HG03460 (cell line): ENCODE results near the gene ARHGEF25.
"Not testable (repeated sequence)": the region's sequence is repeated elsewhere in the genome, so short reads cannot be mapped to it uniquely, and the experiment has no call there.

Experiments used
- ATAC-seq: cut with Tn5 transposase; IDR thresholded peaks from one replicate; pipeline ENCODE4 v1.9.1; 2021; ENCODE audit not compliant: unreplicated experiment

ARHGEF25 gene

DNA sequence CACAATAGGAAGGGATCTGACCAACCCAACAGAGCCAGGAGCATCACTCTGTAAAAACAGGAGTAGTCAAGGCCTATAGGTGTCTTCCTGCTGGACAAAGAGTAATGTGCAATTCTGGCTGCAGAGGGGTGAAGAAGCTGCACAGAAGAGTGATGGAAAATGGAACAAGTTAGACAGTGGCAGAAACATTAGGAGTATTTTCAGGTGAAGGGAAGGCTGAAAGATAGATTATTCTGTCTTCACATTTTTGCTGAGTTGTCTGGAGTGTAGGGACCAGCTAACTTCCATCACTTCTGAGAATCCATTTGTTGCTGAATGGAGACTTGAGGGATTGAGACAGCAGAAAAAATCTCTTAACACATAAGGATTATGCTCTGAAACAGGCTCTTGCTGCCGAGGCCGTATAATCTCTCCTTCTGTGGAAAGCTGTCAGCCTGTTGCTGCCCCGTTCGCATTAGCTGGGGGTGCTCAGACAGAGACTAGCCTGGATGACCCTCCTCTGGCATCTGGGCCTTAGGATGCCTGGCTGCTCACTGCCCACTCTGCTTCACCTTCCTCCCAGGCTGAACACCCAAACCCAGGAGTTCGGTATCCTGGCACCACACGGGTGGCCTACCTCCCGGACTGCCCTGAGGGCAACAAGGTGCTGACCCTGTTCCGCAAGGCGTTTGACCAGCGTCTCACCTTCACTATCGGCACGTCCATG, 3.1 kb upstream of the ARHGEF25 start:
- no peak for ATAC-seq

DNA sequence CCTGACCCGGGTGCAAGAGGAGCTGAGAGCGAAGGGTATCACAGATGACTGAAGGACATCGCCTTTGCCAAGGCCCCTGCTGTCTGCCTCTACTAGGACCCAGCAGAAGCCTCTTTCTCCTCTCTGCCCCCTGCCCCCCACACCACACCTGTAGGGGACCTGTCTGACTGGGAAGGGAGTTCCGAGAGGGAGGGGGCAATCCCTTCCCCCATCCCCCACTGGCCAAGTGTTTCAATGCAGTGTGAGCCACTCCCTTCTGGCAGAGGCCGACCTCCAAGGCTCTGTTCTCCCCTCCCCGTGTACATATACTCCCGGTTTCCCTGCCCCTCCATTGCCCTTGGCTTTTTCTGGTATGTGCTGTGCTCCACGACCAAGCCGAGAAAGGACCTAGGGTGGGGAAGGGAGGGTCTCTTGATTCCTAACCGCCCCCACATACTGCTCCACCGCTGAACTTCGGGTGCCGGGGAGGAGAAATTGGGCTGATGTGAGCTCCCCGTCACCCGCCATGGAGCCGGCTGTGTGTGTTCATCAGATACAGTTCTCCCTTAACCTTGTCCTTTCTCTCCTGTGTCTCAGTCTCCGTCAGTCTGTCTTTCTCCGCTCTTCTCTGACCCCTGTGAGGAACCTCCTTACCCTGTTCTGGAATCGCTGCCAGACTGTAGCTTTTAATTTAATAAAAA, 2.0 kb upstream of the ARHGEF25 start:
- no peak for ATAC-seq

DNA sequence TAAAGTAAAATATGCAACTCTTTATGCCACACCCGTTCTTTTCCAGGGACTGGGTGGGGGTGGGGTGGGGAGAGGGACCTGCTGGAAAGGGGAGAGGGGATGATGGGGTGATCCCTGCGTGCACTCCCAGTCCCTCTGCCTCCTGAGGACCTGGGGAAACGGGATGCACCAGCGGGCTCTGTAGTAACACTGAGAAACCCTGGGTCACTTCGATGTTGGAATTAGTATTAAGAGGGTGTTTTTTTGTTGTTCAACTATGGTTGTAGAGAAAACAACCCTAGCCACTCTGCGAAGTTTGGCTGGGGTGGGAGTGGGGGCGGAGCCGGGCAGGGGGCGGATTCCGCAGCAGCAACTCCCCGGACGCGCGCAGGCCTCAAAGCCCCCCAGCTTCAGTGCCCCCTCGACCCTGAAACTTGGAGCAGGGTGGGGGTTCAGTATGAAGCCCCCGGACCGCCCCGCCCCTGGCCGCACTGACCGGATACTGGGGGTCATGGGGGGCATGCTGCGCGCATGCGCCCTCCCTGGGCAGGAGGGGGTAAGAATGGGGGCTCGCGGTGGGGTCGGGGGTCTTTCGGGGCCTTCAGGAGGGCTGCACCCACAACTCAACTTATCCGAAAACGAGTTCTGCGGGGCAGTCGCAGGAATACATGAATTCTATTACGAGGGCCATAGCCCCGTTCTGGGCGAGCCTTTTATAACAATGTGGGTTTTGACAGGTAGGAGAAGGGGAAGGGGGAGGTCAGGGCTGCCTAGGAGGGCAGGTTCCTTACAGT, 1.3 kb upstream of the ARHGEF25 start:
- ATAC-seq: no peak

DNA sequence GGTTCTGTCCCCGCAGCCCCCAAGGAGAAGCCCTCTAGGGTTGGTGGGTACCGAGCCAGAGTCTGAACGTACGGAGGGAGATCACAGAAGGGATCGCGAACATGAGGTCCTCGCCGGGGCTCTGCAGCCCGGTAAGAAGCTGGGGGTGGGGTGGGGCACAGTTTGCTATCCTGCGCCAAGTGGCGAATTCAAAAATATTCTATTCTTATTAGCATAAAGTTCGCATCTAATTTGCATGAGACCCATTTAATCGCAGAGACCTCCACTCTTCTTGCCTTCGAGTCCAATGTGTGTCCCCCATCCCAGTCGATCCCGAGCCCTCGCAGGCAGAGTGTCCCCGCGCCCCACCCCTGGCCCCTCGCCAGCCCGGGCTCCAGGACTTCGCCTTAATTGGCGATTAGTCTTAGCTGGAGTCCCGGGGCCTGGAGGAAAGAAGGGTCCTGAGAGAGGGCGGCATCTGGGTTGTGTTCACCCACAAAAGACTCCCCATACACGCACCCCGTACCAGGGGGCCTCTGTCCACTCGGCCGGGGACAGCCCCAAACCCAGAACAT, 604 bp upstream of the ARHGEF25 start:
- ATAC-seq: no peak

DNA sequence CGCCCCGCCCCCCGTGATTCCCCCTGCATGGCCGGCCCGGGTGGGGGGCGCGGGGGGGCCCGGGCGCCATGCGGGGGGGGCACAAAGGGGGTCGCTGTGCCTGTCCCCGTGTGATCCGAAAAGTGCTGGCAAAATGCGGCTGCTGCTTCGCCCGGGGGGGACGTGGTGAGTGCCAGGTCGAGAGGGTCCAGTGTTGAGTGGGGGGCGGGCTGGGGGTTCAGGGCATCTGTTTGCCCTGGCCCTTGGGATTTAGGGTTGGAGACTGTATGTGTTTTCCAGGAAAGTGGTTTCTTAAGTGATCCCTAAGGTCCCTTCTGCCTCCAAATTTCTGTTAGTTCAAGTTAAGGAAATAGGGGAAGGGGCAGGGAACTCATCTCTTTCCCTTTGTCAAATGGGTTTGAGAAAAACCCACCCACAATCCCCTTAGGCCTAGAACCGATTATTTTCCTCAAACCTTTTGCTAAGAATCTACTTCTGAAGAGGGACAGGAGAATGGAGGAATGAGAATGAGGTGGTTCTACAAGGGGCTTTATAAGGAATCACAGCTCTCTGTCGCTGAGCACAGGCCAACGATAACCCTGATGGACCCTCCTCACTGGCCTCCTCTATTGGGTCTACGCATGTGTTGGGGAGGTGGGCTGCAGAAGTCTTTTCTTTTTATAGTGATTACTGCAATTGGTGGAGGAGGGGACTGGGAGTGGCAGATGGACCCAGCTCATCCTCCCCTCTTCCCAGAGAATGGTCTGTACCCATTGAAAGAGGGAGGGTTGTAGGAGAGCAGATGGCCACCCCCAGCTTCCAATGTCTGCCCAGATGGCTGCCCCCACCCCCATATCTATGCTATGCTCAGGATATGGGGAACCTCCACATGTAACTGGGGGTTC, 834 bp downstream of the ARHGEF25 start:
- no peak for ATAC-seq

DNA sequence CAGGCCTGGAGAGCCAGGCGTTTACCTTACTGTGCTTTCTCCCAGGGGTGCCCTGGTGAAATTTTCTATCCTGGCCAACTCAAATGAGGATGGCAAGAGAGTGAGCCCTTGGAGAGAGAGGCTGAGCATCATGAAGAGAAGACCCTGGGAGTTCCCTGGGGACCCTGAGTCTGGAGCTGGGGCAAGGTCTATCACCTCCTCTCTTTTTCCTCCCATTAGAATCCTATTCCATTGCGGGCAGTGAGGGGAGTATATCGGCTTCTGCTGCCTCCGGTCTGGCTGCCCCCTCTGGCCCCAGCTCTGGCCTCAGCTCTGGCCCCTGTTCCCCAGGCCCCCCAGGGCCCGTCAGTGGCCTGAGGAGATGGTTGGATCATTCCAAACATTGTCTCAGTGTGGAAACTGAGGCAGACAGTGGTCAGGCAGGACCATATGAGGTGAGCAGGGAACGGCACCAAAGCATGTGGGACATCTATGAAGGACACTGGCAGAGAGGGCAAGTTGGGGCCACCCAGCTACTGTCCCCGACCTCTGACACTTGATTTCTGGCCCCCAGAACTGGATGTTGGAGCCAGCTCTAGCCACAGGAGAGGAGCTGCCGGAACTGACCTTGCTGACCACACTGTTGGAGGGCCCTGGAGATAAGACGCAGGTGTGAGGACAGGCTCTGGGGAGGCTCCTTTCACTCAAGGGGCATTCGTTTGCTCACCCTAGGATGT, 1.6 kb downstream of the ARHGEF25 start:
- ATAC-seq: no peak

DNA sequence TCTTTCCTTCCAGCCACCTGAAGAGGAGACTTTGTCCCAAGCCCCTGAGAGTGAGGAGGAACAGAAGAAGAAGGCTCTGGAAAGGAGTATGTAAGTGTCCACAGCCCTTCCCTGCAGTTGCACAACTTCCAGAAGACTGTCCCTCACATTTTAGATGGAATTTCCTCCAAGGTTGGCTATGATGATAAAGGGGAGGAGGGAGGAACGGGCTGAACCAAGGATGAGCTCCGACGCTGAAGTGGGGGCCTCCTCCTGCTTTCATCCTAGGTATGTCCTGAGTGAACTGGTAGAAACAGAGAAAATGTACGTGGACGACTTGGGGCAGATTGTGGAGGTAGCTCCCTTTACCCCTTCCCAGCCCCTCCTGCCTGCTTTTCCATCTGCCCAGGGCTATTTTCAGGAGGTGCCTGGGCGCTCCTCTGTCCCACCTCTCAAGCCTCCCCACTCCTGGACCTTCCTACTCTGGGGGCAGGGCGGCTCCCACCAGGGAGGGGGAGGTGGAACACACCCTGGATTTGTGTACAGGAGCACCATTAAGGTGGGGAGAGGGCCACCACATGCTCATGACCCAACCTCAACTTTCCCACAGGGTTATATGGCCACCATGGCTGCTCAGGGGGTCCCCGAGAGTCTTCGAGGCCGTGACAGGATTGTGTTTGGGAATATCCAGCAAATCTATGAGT, 2.3 kb downstream of the ARHGEF25 start:
- ATAC-seq: no peak

DNA sequence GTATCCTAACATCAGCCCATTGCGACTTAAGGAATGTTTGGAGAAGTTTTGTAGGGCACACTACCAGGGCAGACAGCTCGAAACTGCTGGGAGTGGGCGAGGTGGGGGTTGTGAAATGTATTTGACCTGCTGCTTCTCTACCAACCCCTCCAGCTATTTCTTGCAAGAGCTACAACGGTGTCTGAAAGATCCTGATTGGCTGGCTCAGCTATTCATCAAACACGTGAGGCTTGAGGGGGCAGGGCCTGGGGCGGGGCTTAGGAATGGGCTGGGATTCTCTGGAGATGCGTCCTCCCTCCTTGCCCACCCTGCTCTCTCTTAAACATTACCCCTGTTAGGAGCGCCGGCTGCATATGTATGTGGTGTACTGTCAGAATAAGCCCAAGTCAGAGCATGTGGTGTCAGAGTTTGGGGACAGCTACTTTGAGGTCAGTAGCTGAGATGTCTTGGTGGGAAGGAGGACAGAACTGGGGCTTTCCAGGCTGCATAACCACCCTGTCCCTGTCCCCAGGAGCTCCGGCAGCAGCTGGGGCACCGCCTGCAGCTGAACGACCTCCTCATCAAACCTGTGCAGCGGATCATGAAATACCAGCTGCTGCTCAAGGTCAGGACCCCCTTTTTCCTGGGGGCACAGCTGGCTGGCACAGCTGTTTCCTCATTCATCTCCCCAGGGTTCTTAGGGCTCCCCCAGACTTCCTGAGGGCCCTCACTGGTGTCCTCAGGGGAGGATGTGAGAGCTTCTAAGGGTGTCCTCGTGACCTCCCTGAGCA, 3.1 kb downstream of the ARHGEF25 start:
- peak; percentile 49 for ATAC-seq

DNA sequence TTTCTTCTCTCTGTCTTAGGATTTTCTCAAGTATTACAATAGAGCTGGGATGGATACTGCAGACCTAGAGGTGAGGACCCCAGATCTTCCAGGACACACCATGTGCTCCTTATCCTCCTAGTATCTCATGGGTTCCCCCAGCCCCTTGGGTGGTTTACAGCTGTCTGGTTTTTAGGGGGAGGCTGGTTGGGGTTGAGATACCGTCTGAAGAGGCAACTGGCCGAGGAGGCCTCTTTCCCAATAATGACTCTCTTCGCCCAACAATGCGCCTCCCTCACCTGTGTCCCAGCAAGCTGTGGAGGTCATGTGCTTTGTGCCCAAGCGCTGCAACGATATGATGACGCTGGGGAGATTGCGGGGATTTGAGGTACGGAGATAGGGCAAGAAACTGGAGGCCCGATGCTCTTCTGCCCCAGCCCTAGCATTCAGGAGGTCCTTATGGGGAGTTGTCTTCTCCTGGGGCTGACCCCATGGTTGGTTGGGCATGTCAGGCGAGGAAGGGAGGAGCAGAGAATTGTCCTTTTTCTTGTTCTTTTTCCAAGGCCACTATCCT, 3.8 kb downstream of the ARHGEF25 start:
- no peak for ATAC-seq

DNA sequence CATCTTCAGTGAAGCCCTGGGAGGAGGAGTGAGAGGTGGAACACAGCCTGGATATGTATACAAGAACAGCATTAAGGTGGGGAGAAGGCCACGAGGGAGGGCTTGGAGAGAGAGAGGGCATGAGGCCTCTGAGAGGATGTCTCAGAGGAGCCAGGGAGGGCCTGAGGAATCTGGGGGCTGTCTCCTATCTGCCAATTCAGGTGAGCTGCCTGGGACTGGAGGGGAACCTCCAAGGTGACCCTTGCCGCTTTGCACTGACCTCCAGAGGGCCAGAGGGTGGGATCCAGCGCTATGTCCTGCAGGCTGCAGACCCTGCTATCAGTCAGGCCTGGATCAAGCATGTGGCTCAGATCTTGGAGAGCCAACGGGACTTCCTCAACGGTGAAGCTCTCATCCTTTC, 4.4 kb downstream of the ARHGEF25 start:
- ATAC-seq: no peak

DNA sequence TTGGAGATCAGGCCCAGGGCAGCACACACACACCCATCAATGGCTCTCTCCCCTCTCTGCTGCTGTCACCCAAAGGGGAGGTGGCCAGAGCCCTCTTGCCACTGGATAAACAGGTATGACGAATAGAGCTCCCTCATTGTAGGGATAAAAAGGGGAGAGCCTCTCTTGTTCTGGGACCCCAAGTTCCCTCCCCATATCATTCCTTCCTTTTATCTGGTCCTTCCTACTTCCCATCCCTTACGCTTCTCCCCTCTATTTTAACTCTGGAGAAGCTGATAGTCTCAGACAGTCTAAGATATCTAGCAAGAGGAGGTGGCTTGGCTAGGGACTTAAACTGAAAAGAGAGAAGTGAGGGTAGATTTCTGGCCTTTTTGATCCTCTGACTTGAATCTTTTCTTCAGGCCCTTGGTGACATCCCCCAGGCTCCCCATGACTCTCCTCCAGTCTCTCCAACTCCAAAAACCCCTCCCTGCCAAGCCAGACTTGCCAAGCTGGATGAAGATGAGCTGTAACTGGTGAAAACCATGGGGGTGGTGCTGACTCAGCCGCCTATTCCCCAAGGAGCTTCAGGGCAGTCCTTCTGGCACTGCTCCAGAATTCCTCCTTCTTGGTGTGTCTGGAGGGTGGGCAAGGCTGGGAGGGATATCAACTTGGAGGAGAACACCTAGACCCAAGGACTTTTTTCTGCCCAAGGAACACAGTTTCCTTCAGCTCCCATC, 5.3 kb downstream of the ARHGEF25 start:
- no peak for ATAC-seq

DNA sequence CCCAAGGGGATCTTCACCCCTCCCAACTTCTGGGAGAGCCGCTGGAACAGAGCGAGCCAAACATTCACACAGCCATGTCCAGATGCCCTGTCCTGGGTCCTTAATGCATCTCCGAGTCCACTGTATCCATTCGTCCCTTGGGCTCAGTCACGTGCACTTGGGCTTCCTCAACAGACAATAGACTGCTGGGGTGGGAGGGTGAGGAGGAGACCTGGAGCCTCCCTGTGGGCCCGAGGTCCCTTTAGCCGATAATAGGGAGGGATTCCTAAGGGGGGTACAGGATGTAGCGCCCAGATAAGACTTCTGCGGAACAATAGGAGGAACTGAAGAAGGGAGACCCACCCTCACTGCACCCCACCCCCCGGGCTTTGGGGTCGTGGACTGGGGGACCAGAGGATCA, 6.7 kb downstream of the ARHGEF25 start:
- ATAC-seq: no peak

DNA sequence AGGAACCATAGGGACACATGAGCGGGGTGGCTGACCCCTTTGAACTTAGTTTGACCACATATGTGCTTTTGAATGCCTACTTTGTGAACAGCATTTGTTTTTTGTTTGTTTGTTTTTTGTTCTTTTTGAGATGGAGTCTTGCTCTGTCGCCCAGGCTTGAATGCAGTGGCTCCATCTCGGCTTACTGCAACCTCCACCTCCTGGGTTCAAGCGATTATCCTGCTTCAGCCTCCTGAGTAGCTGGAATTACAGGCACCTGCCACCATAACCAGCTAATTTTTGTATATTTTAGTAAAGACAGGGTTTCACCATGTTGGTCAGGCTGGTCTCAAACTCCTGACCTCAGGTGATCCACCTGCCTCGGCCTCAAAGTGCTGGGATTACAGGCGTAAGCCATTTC, 7.2 kb downstream of the ARHGEF25 start:
- not testable (repeated sequence) for ATAC-seq

DNA sequence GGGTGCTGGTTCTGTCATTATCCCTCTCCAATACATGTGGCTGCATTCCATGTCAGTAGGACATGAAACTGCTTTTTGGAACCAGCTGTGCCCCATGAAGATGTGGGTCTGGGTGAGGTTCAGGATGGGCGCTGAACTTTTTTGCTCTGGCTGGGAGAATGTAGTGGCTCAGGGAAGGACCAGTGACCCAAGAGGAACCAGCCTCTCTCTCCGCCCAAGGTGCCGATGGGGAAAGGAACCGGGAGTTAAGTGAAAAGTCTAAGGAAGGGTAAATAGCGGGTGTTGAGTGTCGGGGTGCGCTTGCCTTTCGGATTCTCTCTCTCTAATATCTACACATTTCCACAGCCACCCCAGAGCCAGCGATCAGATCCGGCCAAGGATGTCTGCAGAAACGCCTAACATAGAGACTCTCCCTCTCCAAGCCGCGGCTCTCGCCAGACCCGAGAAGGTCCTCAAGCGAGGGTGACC, 7.8 kb downstream of the ARHGEF25 start:
- ATAC-seq: no peak

DNA sequence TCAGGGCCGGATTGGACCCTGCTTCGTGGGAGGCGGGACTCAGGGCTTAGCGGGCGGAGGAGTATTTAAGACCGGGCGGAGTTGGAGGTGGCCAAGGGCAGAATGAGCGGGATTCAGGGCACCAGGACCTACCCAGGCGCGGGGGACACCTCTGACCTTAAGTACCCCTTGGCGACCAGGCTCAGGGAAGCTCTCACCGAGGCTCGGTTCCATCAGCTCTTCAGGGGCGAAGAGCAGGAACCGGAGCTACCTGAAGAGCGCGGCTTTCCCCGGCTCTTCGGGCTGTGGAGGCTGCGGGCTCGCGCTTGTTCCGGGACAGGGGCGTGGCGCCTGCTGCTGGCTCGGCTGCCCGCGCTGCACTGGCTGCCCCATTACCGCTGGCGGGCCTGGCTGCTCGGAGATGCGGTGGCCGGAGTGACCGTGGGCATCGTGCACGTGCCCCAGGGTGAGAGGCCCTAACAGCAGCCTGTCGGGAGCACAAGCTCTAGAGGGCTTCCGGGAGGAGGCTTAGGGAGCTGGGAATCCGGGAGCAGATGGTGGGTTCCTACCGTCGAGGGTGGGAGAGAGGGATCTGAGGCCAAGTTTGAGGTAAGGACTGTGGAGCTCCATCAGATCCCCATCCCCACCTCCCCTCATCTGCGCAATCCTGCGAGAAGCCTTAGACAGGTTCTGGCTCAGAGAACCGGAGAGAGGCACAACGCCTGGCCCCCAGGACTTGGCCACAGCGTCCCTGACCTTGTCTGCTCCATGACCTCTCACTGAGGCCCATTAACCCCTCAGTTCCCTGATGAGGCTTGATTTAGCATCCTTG, 8.4 kb downstream of the ARHGEF25 start:
- no peak for ATAC-seq

DNA sequence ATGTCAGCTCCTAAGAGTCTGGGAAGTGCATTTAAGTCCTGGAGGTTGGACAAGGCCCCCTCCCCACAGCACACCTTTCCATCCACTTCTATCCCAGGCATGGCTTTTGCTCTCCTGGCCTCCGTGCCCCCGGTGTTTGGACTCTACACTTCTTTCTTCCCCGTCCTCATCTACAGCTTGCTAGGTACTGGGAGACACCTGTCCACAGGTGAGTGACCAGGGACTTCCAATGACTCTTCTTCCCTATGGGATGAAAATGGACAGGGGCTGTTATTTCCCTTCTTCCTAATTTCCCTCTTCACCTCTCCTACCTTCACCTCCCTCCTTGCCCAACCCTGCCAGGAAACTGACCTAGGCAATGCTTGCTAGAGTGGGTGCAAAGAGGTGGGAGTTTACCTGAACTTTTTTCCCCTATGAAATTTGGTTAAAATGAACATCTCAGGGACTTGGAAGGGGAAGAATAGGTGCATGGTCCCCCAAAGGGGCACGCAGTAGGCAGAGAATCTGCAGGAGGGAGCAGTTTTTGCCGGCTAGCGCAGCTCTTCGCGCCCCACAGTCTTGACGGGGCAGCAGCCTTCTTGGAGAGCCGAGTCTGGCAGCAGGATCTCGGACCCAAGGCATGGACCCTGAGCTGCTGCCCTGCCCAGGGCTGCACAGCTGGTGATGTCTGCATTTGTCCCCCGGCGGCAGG, 9.2 kb downstream of the ARHGEF25 start:
- ATAC-seq: no peak
